Transverse colon (tissue), 4 donors: ENCODE data around the gene ASB1.

Experiments used
- CTCF ChIP-seq, 5 experiments: fragments of 200-600 bp in 3 of 5; fragments of 450-650 bp in 2 of 5; sonication (generic) in 3 of 5; IDR thresholded peaks; 1 replicate in 2 of 5; 2 replicates in 3 of 5; pipeline ENCODE4 v1.5.1; 2016 to 2017; ENCODE audit warnings: antibody characterized with exemption in 5 of 5, inconsistent platforms in 3 of 5, mild to moderate bottlenecking in 2 of 5, moderate library complexity in 1 of 5
- EP300 ChIP-seq: sonication (generic); formaldehyde crosslinking; IDR thresholded peaks from one replicate; pipeline ENCODE4 v1.6.1; 2017; ENCODE audit warnings: antibody characterized with exemption, low read depth
- POLR2A ChIP-seq: fragments of 450-650 bp; IDR thresholded peaks from one replicate; pipeline ENCODE4 v1.6.1; 2016; ENCODE audit warnings: antibody characterized with exemption, mild to moderate bottlenecking, moderate library complexity
- POLR2AphosphoS5 ChIP-seq, 3 donors: sonication (generic); formaldehyde crosslinking; IDR thresholded peaks; one replicate each; pipeline ENCODE4 v1.6.1; 2016; ENCODE audit warnings: antibody characterized with exemption in 3 of 3

GRCh38 chr2:238499731-238500580, 73.2 kb downstream of the ASB1 start:
- TF ChIP-seq POLR2A = no peak
- no peak for TF ChIP-seq POLR2AphosphoS5 (IDR thresholded peaks at IDR 0.05)
- TF ChIP-seq CTCF (IDR thresholded peaks at IDR 0.05) = no peak
- TF ChIP-seq EP300 = no peak
